Kidney epithelial cell (primary cell): ENCODE measurements around the gene USP44. TPM values are rescaled to one million over a fixed set of nuclear protein-coding genes. Genes with fewer than 3 reads are reported as not detected.

Source experiments
- DNase-seq: peaks from one replicate; pipeline ENCODE4 v3.0.0-alpha.2; 2010; ENCODE audit warnings: low read depth
- H3K27me3 ChIP-seq: 2 replicates; pipeline ENCODE4 v1.6.0; 2011; ENCODE audit warnings: low read length; ENCODE audit not compliant: control insufficient read depth, insufficient read depth
- H3K36me3 ChIP-seq: 2 replicates; pipeline ENCODE4 v1.5.1; 2011; ENCODE audit warnings: low read length; ENCODE audit not compliant: control insufficient read depth, insufficient read depth
- H3K4me3 ChIP-seq: 2 replicates; pipeline ENCODE4 v1.5.1; 2011; ENCODE audit warnings: low read depth, mild to moderate bottlenecking, control low read depth, low read length
- total RNA-seq: library from RNA; depleted of rRNA; stranded (reverse); fragments of >200 nt; gene quantifications from 2 replicates; pipeline ENCODE4 v1.2.3, GENCODE V29; 2015
- TF ChIP-seq, protein P1 (sequence below): IDR thresholded peaks from 2 replicates; pipeline ENCODE4 v1.5.1; 2011; ENCODE audit warnings: mild to moderate bottlenecking, moderate library complexity, low read length, control low read depth, inconsistent platforms; ENCODE audit not compliant: insufficient read depth, poor library complexity, severe bottlenecking

The USP44 gene
- total RNA-seq, 1 donor from 2014 or later, result 1.3 TPM

DNA sequence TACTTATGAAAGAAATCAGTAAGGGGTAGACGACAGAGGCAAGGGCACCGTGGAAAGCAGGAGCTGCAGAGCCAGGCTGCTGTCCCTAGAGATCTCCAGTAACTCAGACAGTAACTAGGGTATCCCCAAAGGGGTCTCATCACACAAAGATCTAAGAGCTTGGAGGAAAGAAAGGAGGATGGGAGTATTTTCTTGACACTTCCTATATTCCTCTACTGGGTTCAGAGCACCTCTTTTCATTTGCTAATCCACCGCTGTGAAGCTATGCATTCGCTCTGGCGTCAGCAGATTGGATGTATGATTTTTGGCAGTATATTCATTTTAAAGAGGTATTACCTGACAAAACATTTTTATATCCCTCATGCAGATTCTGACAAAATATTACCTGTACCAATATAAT lies 12.6 kb downstream of the USP44 start:
- DNase-seq, result no peak
- TF ChIP-seq, protein P1, sequence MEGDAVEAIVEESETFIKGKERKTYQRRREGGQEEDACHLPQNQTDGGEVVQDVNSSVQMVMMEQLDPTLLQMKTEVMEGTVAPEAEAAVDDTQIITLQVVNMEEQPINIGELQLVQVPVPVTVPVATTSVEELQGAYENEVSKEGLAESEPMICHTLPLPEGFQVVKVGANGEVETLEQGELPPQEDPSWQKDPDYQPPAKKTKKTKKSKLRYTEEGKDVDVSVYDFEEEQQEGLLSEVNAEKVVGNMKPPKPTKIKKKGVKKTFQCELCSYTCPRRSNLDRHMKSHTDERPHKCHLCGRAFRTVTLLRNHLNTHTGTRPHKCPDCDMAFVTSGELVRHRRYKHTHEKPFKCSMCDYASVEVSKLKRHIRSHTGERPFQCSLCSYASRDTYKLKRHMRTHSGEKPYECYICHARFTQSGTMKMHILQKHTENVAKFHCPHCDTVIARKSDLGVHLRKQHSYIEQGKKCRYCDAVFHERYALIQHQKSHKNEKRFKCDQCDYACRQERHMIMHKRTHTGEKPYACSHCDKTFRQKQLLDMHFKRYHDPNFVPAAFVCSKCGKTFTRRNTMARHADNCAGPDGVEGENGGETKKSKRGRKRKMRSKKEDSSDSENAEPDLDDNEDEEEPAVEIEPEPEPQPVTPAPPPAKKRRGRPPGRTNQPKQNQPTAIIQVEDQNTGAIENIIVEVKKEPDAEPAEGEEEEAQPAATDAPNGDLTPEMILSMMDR, result no peak
- no peaks in the 10 kb centered on the region for H3K27me3 ChIP-seq

GRCh38 chr12:95538006-95538405 lies 13.3 kb downstream of the USP44 start:
- no peak for DNase-seq
- TF ChIP-seq, protein P1, result no peak
- H3K36me3 ChIP-seq, result no peaks in the 10 kb centered on the region
- no peak overlapping the region for H3K4me3 ChIP-seq
- no peaks in the 10 kb centered on the region for H3K27me3 ChIP-seq

More for the DNA sequence above, 12.6 kb downstream of the USP44 start:
- H3K36me3 ChIP-seq, result no peaks in the 10 kb centered on the region
- H3K4me3 ChIP-seq, result no peak overlapping the region

DNA sequence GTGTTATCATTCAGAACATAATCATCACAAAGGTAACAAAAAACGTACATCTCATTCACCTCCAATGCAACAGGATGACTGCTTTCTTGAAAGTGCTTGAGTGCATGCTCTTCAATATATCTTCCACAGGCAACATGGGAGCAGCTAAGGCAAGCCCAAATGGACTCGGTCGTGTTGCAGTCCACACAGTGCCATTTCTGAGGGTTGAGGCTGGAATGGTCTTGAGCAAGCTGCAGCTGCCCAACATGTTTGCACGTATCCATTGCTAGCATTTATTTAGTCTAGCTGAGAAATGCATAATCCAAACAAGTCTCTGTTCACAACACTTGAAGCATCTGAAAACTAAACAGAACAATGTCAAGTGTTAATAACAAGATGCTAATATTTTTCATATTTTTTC lies 17.3 kb downstream of the USP44 start:
- H3K27me3 ChIP-seq, result no peaks in the 10 kb centered on the region
- TF ChIP-seq, protein P1, result no peak

DNA sequence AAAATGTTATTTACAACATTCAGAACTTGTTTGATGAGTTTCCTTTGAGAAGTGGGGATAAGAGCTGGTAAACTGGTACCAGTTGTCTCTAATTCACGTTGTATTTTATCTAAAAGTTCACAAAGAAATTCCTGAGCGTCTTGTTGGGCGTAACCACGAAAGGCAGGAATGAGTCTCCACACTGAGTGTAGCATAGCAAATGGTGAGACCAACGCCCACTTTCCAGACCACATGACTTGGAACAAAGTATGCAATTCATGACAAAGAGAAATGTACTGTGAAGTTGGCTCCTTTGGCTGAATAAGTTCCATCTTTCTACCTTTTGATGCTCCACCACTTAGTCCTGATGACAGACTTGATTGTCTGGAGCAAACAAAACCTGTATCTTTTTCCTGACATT lies 18.4 kb downstream of the USP44 start:
- DNase-seq, result no peak
- Histone ChIP-seq H3K4me3 (no peak overlapping the region), H3K27me3 (no peaks in the 10 kb centered on the region), H3K36me3 (no peaks in the 10 kb centered on the region)
- TF ChIP-seq, protein P1, result no peak

More for the DNA sequence above, 17.3 kb downstream of the USP44 start:
- no peak for DNase-seq
- Histone ChIP-seq H3K4me3 (no peak overlapping the region), H3K36me3 (no peaks in the 10 kb centered on the region)

DNA sequence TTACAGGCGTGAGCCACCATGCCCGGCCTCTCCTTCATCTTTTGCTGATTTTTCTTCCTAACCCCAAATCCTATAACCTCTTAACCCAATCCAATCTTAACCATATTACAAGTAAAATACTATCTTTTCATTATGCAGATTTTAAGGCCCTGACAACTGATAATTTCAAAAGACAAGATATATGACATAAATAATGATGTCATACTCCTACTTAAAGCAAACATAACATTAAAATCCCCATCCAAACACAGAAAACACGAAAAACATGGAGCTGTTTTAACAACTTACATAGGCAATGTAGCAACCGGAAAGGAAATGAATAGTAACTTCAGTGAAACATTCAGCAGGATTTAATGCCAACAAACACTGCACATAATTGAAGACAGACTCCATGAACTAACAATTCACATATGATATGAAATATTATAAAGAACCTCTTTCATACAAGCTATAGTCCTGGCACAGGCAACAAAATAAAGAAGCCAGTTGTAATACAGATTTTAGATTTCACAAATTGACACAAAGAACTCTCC lies 21.5 kb downstream of the USP44 start:
- Histone ChIP-seq H3K27me3 (no peaks in the 10 kb centered on the region), H3K4me3 (no peak overlapping the region), H3K36me3 (no peaks in the 10 kb centered on the region)
- DNase-seq, result no peak
- TF ChIP-seq, protein P1, result no peak

GRCh38 chr12:95528431-95528830 lies 22.8 kb downstream of the USP44 start:
- TF ChIP-seq, protein P1, result no peak
- H3K4me3 ChIP-seq, result no peak overlapping the region
- no peaks in the 10 kb centered on the region for H3K36me3 ChIP-seq
- H3K27me3 ChIP-seq, result no peaks in the 10 kb centered on the region
- no peak for DNase-seq
